Mucosa of rectum (tissue), 2 donors: ENCODE measurements around the gene LCNL1.

Experiments used
- H3K27ac ChIP-seq, 2 donors: one replicate each; pipeline ENCODE4 v1.7.0; 2013; ENCODE audit warnings: inconsistent platforms in 2 of 2, low read depth in 2 of 2, low read length in 2 of 2
- H3K27me3 ChIP-seq, 2 donors: one replicate each; pipeline ENCODE4 v1.7.0; 2013; ENCODE audit warnings: low read length in 2 of 2; ENCODE audit not compliant: control insufficient read depth in 2 of 2, insufficient read depth in 2 of 2
- H3K36me3 ChIP-seq, 2 donors: one replicate each; pipeline ENCODE4 v1.7.0; 2013; ENCODE audit warnings: low read length in 2 of 2; ENCODE audit not compliant: control insufficient read depth in 2 of 2, insufficient read depth in 2 of 2
- H3K4me1 ChIP-seq, 2 donors: one replicate each; pipeline ENCODE4 v1.7.0; 2013; ENCODE audit warnings: low read length in 2 of 2, mild to moderate bottlenecking in 1 of 2; ENCODE audit not compliant: control insufficient read depth in 2 of 2, insufficient read depth in 2 of 2
- H3K4me3 ChIP-seq, 2 donors: one replicate each; pipeline ENCODE4 v1.7.0; 2013; ENCODE audit warnings: low read length in 2 of 2
- H3K9ac ChIP-seq, 2 donors: one replicate each; pipeline ENCODE4 v1.7.0; 2013; ENCODE audit warnings: low read length in 2 of 2, low read depth in 1 of 2, mild to moderate bottlenecking in 1 of 2
- H3K9me3 ChIP-seq, 2 donors: one replicate each; pipeline ENCODE4 v1.7.0; 2013; ENCODE audit warnings: low read length in 2 of 2; ENCODE audit not compliant: control insufficient read depth in 2 of 2
- donor health status: healthy.
- donor health status: Normal muscosa, but diverticular disease.

Gene LCNL1

DNA sequence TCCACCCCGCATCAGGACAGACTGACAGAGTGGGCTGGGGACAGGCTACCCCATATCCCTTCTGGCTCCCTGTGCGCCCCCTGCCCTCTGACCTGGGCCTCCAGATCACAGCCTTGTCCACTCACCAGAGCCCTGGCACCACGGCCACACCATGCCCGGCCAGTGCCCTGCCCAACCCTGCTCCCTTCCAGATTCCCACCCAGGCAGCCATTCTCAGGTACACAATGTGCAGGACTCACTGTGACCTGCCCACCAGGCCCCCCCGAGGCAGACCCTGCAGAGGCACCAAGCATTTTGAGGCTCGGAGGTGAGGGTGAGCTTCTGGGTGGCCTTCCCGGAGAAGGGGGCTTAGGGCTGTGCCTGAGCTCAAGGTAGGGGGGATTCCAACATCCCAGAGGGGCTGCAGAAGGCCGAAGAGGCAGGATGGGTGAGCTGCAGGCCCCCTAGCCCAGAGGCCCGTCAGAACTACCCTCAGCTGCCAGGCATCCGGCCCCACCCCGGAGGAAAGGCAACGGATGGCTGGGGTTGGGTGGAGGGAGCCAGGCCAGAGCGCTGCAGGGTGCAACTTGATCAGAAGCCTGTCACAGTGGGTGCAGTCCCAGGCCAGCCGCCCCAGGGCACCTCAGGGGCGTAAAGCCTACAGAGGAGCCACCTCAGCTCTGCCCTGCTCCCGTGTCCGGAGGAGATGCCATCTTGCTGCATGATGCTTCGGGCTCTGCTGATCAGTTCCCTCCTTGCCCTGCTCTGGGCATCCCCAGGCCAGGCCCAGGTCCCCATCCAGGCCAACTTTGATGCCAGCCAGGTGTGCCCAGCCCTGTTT, at the start of gene LCNL1:
Gene LCNL1, plus strand, starts transcription at position 762 of the 820 bp plus-strand sequence. CDS start 594 bp downstream, outside the sequence.
- Histone ChIP-seq H3K4me3 (no peak within 1 kb of the TSS), H3K4me1 (peaks cover 0 to 3% of the 10 kb centered on the region in 2 donors), H3K36me3 (no peaks in the 10 kb centered on the region), H3K9ac (no peak within 1 kb of the TSS), H3K9me3 (no peaks in the 10 kb centered on the region), H3K27me3 (peaks cover 8 to 11% of the 10 kb centered on the region in 2 donors), H3K27ac (no peak within 1 kb of the TSS)

- Histone ChIP-seq H3K4me1 (peaks cover 4% of the 10 kb centered on the region in 2 donors), H3K9me3 (no peaks in the 10 kb centered on the region), H3K4me3 (no peak overlapping the region), H3K36me3 (peaks cover 4% of the 10 kb centered on the region in 2 donors), H3K9ac (no peak overlapping the region), H3K27ac (no peak overlapping the region), H3K27me3 (no peaks in the 10 kb centered on the region)
Measured at GRCh38 chr9:136934277-136934676, 48.5 kb upstream of the LCNL1 start.

- no peak overlapping the region for H3K9ac ChIP-seq
- no peak overlapping the region for H3K27ac ChIP-seq
Measured at GRCh38 chr9:136935651-136936050, 47.1 kb upstream of the LCNL1 start.

GRCh38 chr9:136936645-136937170, 46.1 kb upstream of the LCNL1 start:
- H3K36me3 ChIP-seq: peaks cover 26 to 28% of the 10 kb centered on the region in 2 donors
- H3K4me3 ChIP-seq: no peak overlapping the region
- no peaks in the 10 kb centered on the region for H3K27me3 ChIP-seq
- H3K9me3 ChIP-seq: no peaks in the 10 kb centered on the region
- H3K27ac ChIP-seq: no peak overlapping the region
- H3K4me1 ChIP-seq: peaks cover 3 to 4% of the 10 kb centered on the region in 2 donors
- no peak overlapping the region for H3K9ac ChIP-seq

More at GRCh38 chr9:136935651-136936050, 47.1 kb upstream of the LCNL1 start:
- Histone ChIP-seq H3K4me1 (peaks cover 4% of the 10 kb centered on the region in 2 donors), H3K9me3 (no peaks in the 10 kb centered on the region), H3K36me3 (peaks cover 16 to 18% of the 10 kb centered on the region in 2 donors), H3K4me3 (no peak overlapping the region), H3K27me3 (no peaks in the 10 kb centered on the region)

DNA sequence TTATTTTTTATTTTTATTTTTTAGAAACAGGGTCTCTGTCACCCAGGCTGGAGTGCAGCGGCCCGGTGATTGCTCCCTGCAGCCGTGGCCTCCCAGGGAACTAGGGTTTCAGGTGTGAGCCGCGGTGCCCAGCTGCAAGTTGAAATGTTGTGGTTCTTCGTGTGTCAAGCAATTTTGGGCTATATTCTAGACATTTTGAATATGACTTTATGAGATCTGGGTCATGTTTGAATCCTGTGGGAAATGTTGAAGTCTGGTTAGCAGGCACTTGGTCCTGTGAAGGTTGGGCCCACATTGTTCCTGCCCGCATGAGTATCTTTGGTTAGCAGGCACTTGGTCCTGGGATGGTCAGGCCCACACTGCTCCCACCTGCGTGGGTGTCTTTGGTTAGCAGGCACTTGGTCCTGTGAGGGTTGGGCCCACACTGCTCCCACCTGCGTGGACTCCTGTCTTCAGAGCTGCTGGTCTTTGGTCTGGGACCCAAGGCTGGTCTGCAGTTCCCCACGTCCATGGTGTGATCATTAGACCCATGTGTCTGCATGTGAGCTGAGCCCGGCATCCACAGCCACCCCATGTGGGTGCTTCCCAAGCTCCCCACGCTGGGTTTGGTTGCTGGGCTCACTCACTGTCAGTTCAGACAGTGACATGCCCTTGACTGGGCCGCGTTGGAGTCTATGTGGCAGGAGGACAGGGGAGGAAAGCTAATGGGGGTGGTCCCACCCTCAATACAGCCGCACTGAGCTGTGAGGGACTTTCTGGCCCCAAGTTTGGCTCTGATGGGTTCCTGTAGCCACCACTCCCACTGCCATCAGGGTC, 45.4 kb upstream of the LCNL1 start:
- no peak overlapping the region for H3K9ac ChIP-seq
- no peak overlapping the region for H3K27ac ChIP-seq

GRCh38 chr9:136939431-136939995, 43.3 kb upstream of the LCNL1 start:
- Histone ChIP-seq H3K27ac (no peak overlapping the region), H3K4me1 (peaks cover 7 to 8% of the 10 kb centered on the region in 2 donors), H3K4me3 (no peak overlapping the region)

More for the DNA sequence above, 45.4 kb upstream of the LCNL1 start:
- Histone ChIP-seq H3K27me3 (no peaks in the 10 kb centered on the region), H3K4me1 (no peaks in the 10 kb centered on the region), H3K4me3 (no peak overlapping the region), H3K36me3 (peaks cover 33 to 35% of the 10 kb centered on the region in 2 donors), H3K9me3 (no peaks in the 10 kb centered on the region)

GRCh38 chr9:136939996-136940525, 42.7 kb upstream of the LCNL1 start:
- Histone ChIP-seq H3K4me1 (peaks cover 10 to 12% of the 10 kb centered on the region in 2 donors), H3K4me3 (no peak overlapping the region), H3K27ac (no peak overlapping the region), H3K9me3 (no peaks in the 10 kb centered on the region), H3K27me3 (no peaks in the 10 kb centered on the region), H3K36me3 (peaks cover 39% of the 10 kb centered on the region in 2 donors), H3K9ac (no peak overlapping the region)

More at GRCh38 chr9:136939431-136939995, 43.3 kb upstream of the LCNL1 start:
- Histone ChIP-seq H3K36me3 (peaks cover 39% of the 10 kb centered on the region in 2 donors), H3K9ac (no peak overlapping the region), H3K27me3 (no peaks in the 10 kb centered on the region), H3K9me3 (no peaks in the 10 kb centered on the region)

DNA sequence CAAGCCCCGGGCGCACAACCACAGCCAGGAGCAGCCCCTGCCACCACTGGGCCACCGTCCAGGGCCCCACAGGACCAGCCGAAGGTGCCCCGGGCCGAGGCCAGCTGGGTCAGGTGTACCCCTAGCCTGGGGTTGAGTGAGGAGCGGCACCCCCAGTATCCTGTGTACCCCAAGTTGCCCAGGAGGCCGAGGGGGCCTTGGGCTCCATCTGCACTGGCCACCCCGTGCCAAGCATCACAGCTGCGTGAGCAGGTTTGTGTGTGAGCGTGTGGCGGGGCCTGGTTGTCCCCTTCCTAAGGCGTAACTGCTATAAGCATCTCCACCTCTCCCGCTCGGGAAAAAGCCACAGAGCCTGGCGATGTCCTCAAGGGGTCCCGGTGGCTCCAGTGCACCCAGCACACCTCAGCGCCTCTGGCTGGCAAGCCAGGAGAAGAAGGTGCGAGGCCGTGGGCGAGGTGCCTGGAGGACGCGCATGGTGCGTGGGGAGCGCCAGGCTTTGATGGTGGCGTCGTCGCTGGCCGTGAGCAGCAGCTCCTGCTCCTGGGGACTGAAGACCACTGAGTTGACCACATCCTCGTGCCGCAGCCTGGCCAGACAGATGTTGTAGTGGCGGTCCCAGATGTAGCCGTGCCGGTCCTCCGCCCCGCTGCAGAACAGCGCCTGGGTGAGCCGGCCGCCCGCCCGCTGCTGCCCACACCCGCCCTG, 42.1 kb upstream of the LCNL1 start:
- Histone ChIP-seq H3K4me1 (peaks cover 11 to 13% of the 10 kb centered on the region in 2 donors), H3K27ac (no peak overlapping the region), H3K4me3 (no peak overlapping the region), H3K9ac (no peak overlapping the region), H3K9me3 (no peaks in the 10 kb centered on the region), H3K27me3 (no peaks in the 10 kb centered on the region), H3K36me3 (peaks cover 39% of the 10 kb centered on the region in 2 donors)
